Hepatocyte (in vitro differentiated cells): ENCODE results near the gene HMCN1. TPM values are rescaled to one million over a fixed set of nuclear protein-coding genes. Genes with fewer than 3 reads are reported as not detected.

Source experiments
- DNase-seq: peaks from one replicate; pipeline ENCODE4 v3.0.0-alpha.2; 2016; ENCODE audit warnings: low spot score
- H2AFZ ChIP-seq: fragments of 200-600 bp; sonication (generic); 2 replicates; pipeline ENCODE4 v1.6.0; 2016; ENCODE audit warnings: antibody characterized with exemption, mild to moderate bottlenecking
- H3K27ac ChIP-seq: fragments of 200-600 bp; sonication (generic); 2 replicates; pipeline ENCODE4 v1.5.1; 2016; ENCODE audit warnings: mild to moderate bottlenecking
- H3K27me3 ChIP-seq: fragments of 200-600 bp; sonication (generic); 2 replicates; pipeline ENCODE4 v1.6.1; 2016
- H3K36me3 ChIP-seq: fragments of 200-600 bp; sonication (generic); replicated peaks from 2 replicates; pipeline ENCODE4 v1.5.1; 2016; ENCODE audit warnings: low read depth; ENCODE audit not compliant: insufficient read depth
- H3K4me1 ChIP-seq: fragments of 200-600 bp; sonication (generic); 2 replicates; pipeline ENCODE4 v1.5.1; 2016; ENCODE audit warnings: mild to moderate bottlenecking, moderate library complexity; ENCODE audit not compliant: insufficient read depth
- H3K4me2 ChIP-seq: fragments of 200-600 bp; sonication (generic); 2 replicates; pipeline ENCODE4 v1.6.0; 2016
- H3K4me3 ChIP-seq: fragments of 200-600 bp; sonication (generic); 2 replicates; pipeline ENCODE4 v1.5.1; 2016; ENCODE audit warnings: mild to moderate bottlenecking
- H3K79me2 ChIP-seq: fragments of 200-600 bp; sonication (generic); 2 replicates; pipeline ENCODE4 v1.6.0; 2017; ENCODE audit warnings: mild to moderate bottlenecking
- H3K9me2 ChIP-seq: fragments of 200-600 bp; sonication (generic); replicated peaks from 2 replicates; pipeline ENCODE4 v1.6.0; 2017; ENCODE audit warnings: mild to moderate bottlenecking; ENCODE audit not compliant: insufficient read depth
- H3K9me3 ChIP-seq: fragments of 200-600 bp; sonication (generic); 2 replicates; pipeline ENCODE4 v1.5.1; 2016; ENCODE audit warnings: low read depth, mild to moderate bottlenecking
- H4K20me1 ChIP-seq: fragments of 200-600 bp; sonication (generic); 2 replicates; pipeline ENCODE4 v1.6.0; 2016; ENCODE audit warnings: mild to moderate bottlenecking; ENCODE audit not compliant: insufficient read depth, poor library complexity, severe bottlenecking
- CTCF ChIP-seq: fragments of 200-600 bp; sonication (generic); IDR thresholded peaks from 2 replicates; pipeline ENCODE4 v1.5.1; 2016; ENCODE audit warnings: antibody characterized with exemption, mild to moderate bottlenecking; ENCODE audit not compliant: poor library complexity
- EZH2 ChIP-seq: fragments of 200-600 bp; sonication (generic); IDR thresholded peaks from 2 replicates; pipeline ENCODE4 v1.6.1; 2016; ENCODE audit warnings: antibody characterized with exemption, mild to moderate bottlenecking, borderline replicate concordance
- EZH2phosphoT487 ChIP-seq: fragments of 200-600 bp; sonication (generic); IDR thresholded peaks from one replicate; pipeline ENCODE4 v1.6.1; 2018; ENCODE audit warnings: antibody characterized with exemption, mild to moderate bottlenecking, low read depth, moderate library complexity; ENCODE audit not compliant: unreplicated experiment, severe bottlenecking
- WGBS: methylation state at CpG from one replicate; pipeline ENCODE4 v1.1.6; 2016; ENCODE audit warnings: low lambda C conversion rate; ENCODE audit errors: missing lambda C conversion rate; 5-methylcytosine and 5-hydroxymethylcytosine counted together
- polyA plus RNA-seq: library from polyadenylated mRNA; unstranded; fragments of >200 nt; fragmentation: Nextera tagmentation; extraction: Ambion mirVana; gene quantifications from 2 replicates; pipeline ENCODE4 v1.2.1, GENCODE V29; 2016
- total RNA-seq: library from RNA; depleted of rRNA; stranded (reverse); fragments of >200 nt; gene quantifications from 2 replicates; pipeline ENCODE4 v1.2.3, GENCODE V29; 2014

HMCN1 gene
- total and polyA plus RNA-seq, 2 experiments from 2014 or later: 2.3 to 13.4 TPM

GRCh38 chr1:185824106-185824505, 89.9 kb downstream of the HMCN1 start:
- TF ChIP-seq EZH2phosphoT487 (no peak), CTCF (no peak), EZH2 (no peak)
- Histone ChIP-seq H3K4me3 (no peak overlapping the region), H3K9me2 (no peaks in the 10 kb centered on the region), H3K4me1 (peaks cover 4% of the 10 kb centered on the region), H3K4me2 (no peak overlapping the region), H3K79me2 (no peaks in the 10 kb centered on the region), H3K27me3 (no peaks in the 10 kb centered on the region), H3K27ac (no peak overlapping the region), H3K9me3 (no peaks in the 10 kb centered on the region), H3K36me3 (no peaks in the 10 kb centered on the region), H2AFZ (no peak overlapping the region), H4K20me1 (no peaks in the 10 kb centered on the region)
- no peak for DNase-seq
- 30% methylated on average over 1 of the region's 1 CpG for WGBS

- no peaks in the 10 kb centered on the region for H3K36me3 ChIP-seq
- no peak overlapping the region for H2AFZ ChIP-seq
- TF ChIP-seq EZH2phosphoT487 (no peak), EZH2 (no peak)
- H3K4me3 ChIP-seq: no peak overlapping the region
- no peaks in the 10 kb centered on the region for H3K27me3 ChIP-seq
- H4K20me1 ChIP-seq: no peaks in the 10 kb centered on the region
- no peaks in the 10 kb centered on the region for H3K79me2 ChIP-seq
- no peak overlapping the region for H3K4me2 ChIP-seq
- no peak overlapping the region for H3K27ac ChIP-seq
- H3K9me2 ChIP-seq: no peaks in the 10 kb centered on the region
- DNase-seq: no peak
- H3K4me1 ChIP-seq: peaks cover 4% of the 10 kb centered on the region
- WGBS: 50% methylated on average over 1 of the region's 1 CpG
- H3K9me3 ChIP-seq: no peaks in the 10 kb centered on the region
Measured at GRCh38 chr1:185825556-185825955, 91.4 kb downstream of the HMCN1 start.

- H3K79me2 ChIP-seq: no peaks in the 10 kb centered on the region
- H3K27ac ChIP-seq: no peak overlapping the region
Measured at GRCh38 chr1:185834371-185834905, 100.2 kb downstream of the HMCN1 start.

GRCh38 chr1:185835191-185835590, 101.0 kb downstream of the HMCN1 start:
- no peak overlapping the region for H3K4me2 ChIP-seq
- H3K4me1 ChIP-seq: no peaks in the 10 kb centered on the region
- H3K27me3 ChIP-seq: no peaks in the 10 kb centered on the region
- H3K36me3 ChIP-seq: no peaks in the 10 kb centered on the region
- no peaks in the 10 kb centered on the region for H3K9me3 ChIP-seq
- no peak overlapping the region for H2AFZ ChIP-seq
- 95% methylated on average over 1 of the region's 1 CpG for WGBS
- H3K9me2 ChIP-seq: no peaks in the 10 kb centered on the region
- no peaks in the 10 kb centered on the region for H3K79me2 ChIP-seq
- no peaks in the 10 kb centered on the region for H4K20me1 ChIP-seq
- H3K4me3 ChIP-seq: no peak overlapping the region
- TF ChIP-seq EZH2 (no peak), EZH2phosphoT487 (no peak), CTCF (no peak)
- H3K27ac ChIP-seq: no peak overlapping the region
- DNase-seq: no peak

More at GRCh38 chr1:185834371-185834905, 100.2 kb downstream of the HMCN1 start:
- no peak for DNase-seq
- Histone ChIP-seq H4K20me1 (no peaks in the 10 kb centered on the region), H3K4me1 (no peaks in the 10 kb centered on the region), H3K36me3 (no peaks in the 10 kb centered on the region), H3K4me3 (no peak overlapping the region), H3K4me2 (no peak overlapping the region), H3K9me2 (no peaks in the 10 kb centered on the region), H3K27me3 (no peaks in the 10 kb centered on the region), H3K9me3 (no peaks in the 10 kb centered on the region), H2AFZ (no peak overlapping the region)
- WGBS: 58% methylated on average over 2 of the region's 2 CpGs
- TF ChIP-seq EZH2 (no peak), EZH2phosphoT487 (no peak), CTCF (no peak)
